WTC11 (cell line): ENCODE measurements around the gene DCUN1D2. TPM values are rescaled to one million over a fixed set of nuclear protein-coding genes. Genes with fewer than 3 reads are reported as not detected.

Experiments used
- ATAC-seq: fragments of 200-7000 bp; cut with Tn5 transposase; 2 replicates; pipeline ENCODE4 v1.10.0; 2021; ENCODE audit warnings: mild to moderate bottlenecking, moderate library complexity
- CTCF ChIA-PET: fragments of 300-600 bp; sonication (Branson Sonifier 250); formaldehyde crosslinking; loops from one replicate; lab custom pipeline; 2021; ENCODE audit warnings: antibody characterized with exemption; lab: Charles Lee
- POLR2A ChIA-PET: fragments of 350-600 bp; sonication (Branson Sonifier 250); formaldehyde crosslinking; loops from one replicate; lab custom pipeline; 2021; ENCODE audit warnings: antibody characterized with exemption; lab: Charles Lee
- DNase-seq: peaks from one replicate; pipeline ENCODE4 v3.0.0; 2021; ENCODE audit warnings: low spot score
- H3K27ac Mint-ChIP-seq: 2 replicates; pipeline ENCODE4 v1.8.0; 2021; ENCODE audit warnings: mixed read lengths
- H3K27me3 Mint-ChIP-seq: 2 replicates; pipeline ENCODE4 v1.8.0; 2021; ENCODE audit warnings: low read depth, mild to moderate bottlenecking, moderate library complexity, mixed read lengths
- H3K36me3 Mint-ChIP-seq: 2 replicates; pipeline ENCODE4 v1.8.0; 2021; ENCODE audit warnings: mixed read lengths
- H3K4me1 Mint-ChIP-seq: 2 replicates; pipeline ENCODE4 v1.8.0; 2022; ENCODE audit warnings: mixed read lengths
- H3K4me3 Mint-ChIP-seq: 2 replicates; pipeline ENCODE4 v1.8.0; 2021; ENCODE audit warnings: mild to moderate bottlenecking, moderate library complexity, mixed read lengths
- H3K9me3 Mint-ChIP-seq: 2 replicates; pipeline ENCODE4 v1.8.0; 2021; ENCODE audit warnings: mixed read lengths
- FOXP1 ChIP-seq: sonication (generic); formaldehyde crosslinking; IDR thresholded peaks from 2 replicates; pipeline ENCODE4 v1.8.0; 2022; ENCODE audit warnings: missing genetic modification reagents, mild to moderate bottlenecking, moderate library complexity, borderline replicate concordance
- HMGA2 ChIP-seq: fragments of 250-450 bp; sonication (Bioruptor Pico); IDR thresholded peaks from 2 replicates; pipeline ENCODE4 v1.4.0; 2021; ENCODE audit warnings: mild to moderate bottlenecking, moderate library complexity
- MYBL2 ChIP-seq: sonication (generic); formaldehyde crosslinking; IDR thresholded peaks from 2 replicates; pipeline ENCODE4 v1.8.1; 2023; ENCODE audit warnings: mild to moderate bottlenecking, moderate library complexity, missing genetic modification reagents
- NFATC4 ChIP-seq: fragments of 250-450 bp; sonication (Bioruptor Pico); IDR thresholded peaks from 2 replicates; pipeline ENCODE4 v1.9.0; 2021; ENCODE audit warnings: mild to moderate bottlenecking
- NR1H2 ChIP-seq: sonication (generic); formaldehyde crosslinking; IDR thresholded peaks from 2 replicates; pipeline ENCODE4 v1.9.0; 2021; ENCODE audit warnings: mild to moderate bottlenecking, moderate library complexity, missing genetic modification reagents
- RELA ChIP-seq: sonication (generic); formaldehyde crosslinking; IDR thresholded peaks from 2 replicates; pipeline ENCODE4 v1.8.1; 2022; ENCODE audit warnings: missing genetic modification reagents, mild to moderate bottlenecking, borderline replicate concordance
- SP1 ChIP-seq: sonication (generic); formaldehyde crosslinking; conservative IDR thresholded peaks from 2 replicates; pipeline ENCODE4 v1.8.1; 2022; ENCODE audit warnings: missing genetic modification reagents
- TCF7 ChIP-seq: sonication (generic); formaldehyde crosslinking; IDR thresholded peaks from 2 replicates; pipeline ENCODE4 v1.8.0; 2022; ENCODE audit warnings: mild to moderate bottlenecking, low read depth, missing genetic modification reagents, moderate library complexity
- TEAD1 ChIP-seq: sonication (generic); formaldehyde crosslinking; IDR thresholded peaks from 2 replicates; pipeline ENCODE4 v1.8.0; 2022; ENCODE audit warnings: mild to moderate bottlenecking, missing genetic modification reagents
- TEAD4 ChIP-seq: sonication (generic); formaldehyde crosslinking; IDR thresholded peaks from 2 replicates; pipeline ENCODE4 v1.8.0; 2022; ENCODE audit warnings: mild to moderate bottlenecking, missing genetic modification reagents
- ZNF121 ChIP-seq: sonication (generic); formaldehyde crosslinking; IDR thresholded peaks from 2 replicates; pipeline ENCODE4 v1.8.0; 2023; ENCODE audit warnings: missing genetic modification reagents
- ZNF317 ChIP-seq: sonication (generic); formaldehyde crosslinking; IDR thresholded peaks from 2 replicates; pipeline ENCODE4 v1.8.1; 2023; ENCODE audit warnings: low read depth, mild to moderate bottlenecking, moderate library complexity, missing genetic modification reagents, borderline replicate concordance
- ZNF416 ChIP-seq: fragments of 250-450 bp; sonication (Bioruptor Pico); IDR thresholded peaks from 2 replicates; pipeline ENCODE4 v1.9.0; 2021; ENCODE audit warnings: mild to moderate bottlenecking, inconsistent platforms
- ZNF671 ChIP-seq: fragments of 250-450 bp; sonication (Bioruptor Pico); IDR thresholded peaks from 2 replicates; pipeline ENCODE4 v1.8.0; 2021; ENCODE audit warnings: mild to moderate bottlenecking
- total RNA-seq: library from RNA; stranded (reverse); gene quantifications from 3 replicates; pipeline ENCODE4 v1.2.3, GENCODE V29; 2021
- TF ChIP-seq, protein P1 (sequence below): sonication (generic); formaldehyde crosslinking; IDR thresholded peaks from 2 replicates; pipeline ENCODE4 v1.8.0; 2022; ENCODE audit warnings: missing genetic modification reagents
- TF ChIP-seq, protein P2 (sequence below): sonication (generic); formaldehyde crosslinking; IDR thresholded peaks from 2 replicates; pipeline ENCODE4 v1.8.1; 2023; ENCODE audit warnings: mild to moderate bottlenecking, moderate library complexity, missing genetic modification reagents
- TF ChIP-seq, protein P3 (sequence below): sonication (generic); formaldehyde crosslinking; IDR thresholded peaks from 2 replicates; pipeline ENCODE4 v1.8.1; 2022; ENCODE audit warnings: low read depth, missing genetic modification reagents, borderline replicate concordance
- TF ChIP-seq, protein P4 (sequence below): sonication (generic); formaldehyde crosslinking; IDR thresholded peaks from 2 replicates; pipeline ENCODE4 v1.8.0; 2022; ENCODE audit warnings: mild to moderate bottlenecking, missing genetic modification reagents
- TF ChIP-seq, protein P5 (sequence below): fragments of 250-450 bp; sonication (Bioruptor Pico); conservative IDR thresholded peaks from 2 replicates; pipeline ENCODE4 v1.9.0; 2021; ENCODE audit warnings: mild to moderate bottlenecking
- TF ChIP-seq, protein P6 (sequence below): sonication (generic); formaldehyde crosslinking; IDR thresholded peaks from 2 replicates; pipeline ENCODE4 v1.8.0; 2022; ENCODE audit warnings: mild to moderate bottlenecking, missing genetic modification reagents
- TF ChIP-seq, protein P7 (sequence below): sonication (generic); formaldehyde crosslinking; IDR thresholded peaks from 2 replicates; pipeline ENCODE4 v1.8.1; 2022; ENCODE audit warnings: missing genetic modification reagents, borderline replicate concordance

The DCUN1D2 gene
- total RNA-seq, 1 experiment from 2014 or later, result 42.5 TPM

DNA sequence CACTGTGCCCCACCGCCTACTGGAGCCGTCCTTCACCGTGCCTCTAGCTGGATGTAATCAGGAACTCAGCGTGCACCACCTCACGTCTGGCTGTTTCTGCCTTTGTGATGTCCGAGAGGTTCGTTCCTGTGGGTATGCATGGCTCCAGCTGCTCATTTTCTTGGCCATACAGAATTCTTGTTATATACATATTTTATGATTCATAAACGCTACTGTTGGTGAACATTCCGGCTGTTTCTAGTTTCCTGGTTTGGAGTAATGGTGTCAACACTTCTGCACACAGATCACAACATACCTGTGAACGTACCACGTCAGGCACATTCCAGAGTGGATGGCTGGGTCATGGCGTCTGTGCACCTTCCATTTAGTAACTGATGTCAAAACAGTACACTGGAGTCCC is 14.6 kb downstream of the DCUN1D2 start (continued):
- TF ChIP-seq, protein P1, sequence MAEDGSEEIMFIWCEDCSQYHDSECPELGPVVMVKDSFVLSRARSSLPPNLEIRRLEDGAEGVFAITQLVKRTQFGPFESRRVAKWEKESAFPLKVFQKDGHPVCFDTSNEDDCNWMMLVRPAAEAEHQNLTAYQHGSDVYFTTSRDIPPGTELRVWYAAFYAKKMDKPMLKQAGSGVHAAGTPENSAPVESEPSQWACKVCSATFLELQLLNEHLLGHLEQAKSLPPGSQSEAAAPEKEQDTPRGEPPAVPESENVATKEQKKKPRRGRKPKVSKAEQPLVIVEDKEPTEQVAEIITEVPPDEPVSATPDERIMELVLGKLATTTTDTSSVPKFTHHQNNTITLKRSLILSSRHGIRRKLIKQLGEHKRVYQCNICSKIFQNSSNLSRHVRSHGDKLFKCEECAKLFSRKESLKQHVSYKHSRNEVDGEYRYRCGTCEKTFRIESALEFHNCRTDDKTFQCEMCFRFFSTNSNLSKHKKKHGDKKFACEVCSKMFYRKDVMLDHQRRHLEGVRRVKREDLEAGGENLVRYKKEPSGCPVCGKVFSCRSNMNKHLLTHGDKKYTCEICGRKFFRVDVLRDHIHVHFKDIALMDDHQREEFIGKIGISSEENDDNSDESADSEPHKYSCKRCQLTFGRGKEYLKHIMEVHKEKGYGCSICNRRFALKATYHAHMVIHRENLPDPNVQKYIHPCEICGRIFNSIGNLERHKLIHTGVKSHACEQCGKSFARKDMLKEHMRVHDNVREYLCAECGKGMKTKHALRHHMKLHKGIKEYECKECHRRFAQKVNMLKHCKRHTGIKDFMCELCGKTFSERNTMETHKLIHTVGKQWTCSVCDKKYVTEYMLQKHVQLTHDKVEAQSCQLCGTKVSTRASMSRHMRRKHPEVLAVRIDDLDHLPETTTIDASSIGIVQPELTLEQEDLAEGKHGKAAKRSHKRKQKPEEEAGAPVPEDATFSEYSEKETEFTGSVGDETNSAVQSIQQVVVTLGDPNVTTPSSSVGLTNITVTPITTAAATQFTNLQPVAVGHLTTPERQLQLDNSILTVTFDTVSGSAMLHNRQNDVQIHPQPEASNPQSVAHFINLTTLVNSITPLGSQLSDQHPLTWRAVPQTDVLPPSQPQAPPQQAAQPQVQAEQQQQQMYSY (CRISPR knock-in tag), result no peak
- TF ChIP-seq TEAD4 (CRISPR knock-in tag) (no peak), RELA (CRISPR knock-in tag) (no peak), MYBL2 (CRISPR knock-in tag) (no peak), ZNF121 (CRISPR knock-in tag) (no peak), FOXP1 (CRISPR knock-in tag) (no peak)

DNA sequence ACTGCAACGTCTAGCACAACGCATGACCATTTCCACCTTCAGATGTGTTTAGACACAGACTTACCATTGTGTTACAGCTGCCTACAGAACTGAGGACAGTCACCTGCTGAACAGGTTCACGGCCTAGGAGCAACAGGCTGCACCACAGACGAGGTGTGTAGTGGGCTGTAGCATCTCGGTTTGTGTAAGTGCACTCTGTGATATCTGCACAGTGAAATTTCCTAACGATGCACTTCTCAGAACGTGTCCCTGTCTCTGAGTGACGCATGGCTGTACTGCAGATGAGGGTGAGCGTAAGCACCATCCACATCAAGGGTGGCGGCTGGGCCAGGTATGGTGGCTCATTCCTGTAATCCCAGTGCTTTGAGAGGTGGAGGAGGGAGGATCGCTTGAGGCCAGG is 15.2 kb downstream of the DCUN1D2 start:
- no peak overlapping the region for H3K4me3 Mint-ChIP-seq
- no peaks in the 10 kb centered on the region for H3K9me3 Mint-ChIP-seq
- CTCF ChIA-PET, result no interaction called here
- 0 out of 2 replicates have a peak, but pooled peaks cover 3% of the 10 kb centered on the region for H3K4me1 Mint-ChIP-seq
- H3K27me3 Mint-ChIP-seq, result no peaks in the 10 kb centered on the region
- H3K36me3 Mint-ChIP-seq, result peaks cover 70% of the 10 kb centered on the region
- H3K27ac Mint-ChIP-seq, result peak overlapping the region; percentile 9
- POLR2A ChIA-PET, result no interaction called here
- DNase-seq, result no peak
- ATAC-seq, result no peak
- TF ChIP-seq, protein P2, sequence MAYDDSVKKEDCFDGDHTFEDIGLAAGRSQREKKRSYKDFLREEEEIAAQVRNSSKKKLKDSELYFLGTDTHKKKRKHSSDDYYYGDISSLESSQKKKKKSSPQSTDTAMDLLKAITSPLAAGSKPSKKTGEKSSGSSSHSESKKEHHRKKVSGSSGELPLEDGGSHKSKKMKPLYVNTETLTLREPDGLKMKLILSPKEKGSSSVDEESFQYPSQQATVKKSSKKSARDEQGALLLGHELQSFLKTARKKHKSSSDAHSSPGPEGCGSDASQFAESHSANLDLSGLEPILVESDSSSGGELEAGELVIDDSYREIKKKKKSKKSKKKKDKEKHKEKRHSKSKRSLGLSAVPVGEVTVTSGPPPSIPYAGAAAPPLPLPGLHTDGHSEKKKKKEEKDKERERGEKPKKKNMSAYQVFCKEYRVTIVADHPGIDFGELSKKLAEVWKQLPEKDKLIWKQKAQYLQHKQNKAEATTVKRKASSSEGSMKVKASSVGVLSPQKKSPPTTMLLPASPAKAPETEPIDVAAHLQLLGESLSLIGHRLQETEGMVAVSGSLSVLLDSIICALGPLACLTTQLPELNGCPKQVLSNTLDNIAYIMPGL (CRISPR knock-in tag), result no peak
- TF ChIP-seq, protein P3, sequence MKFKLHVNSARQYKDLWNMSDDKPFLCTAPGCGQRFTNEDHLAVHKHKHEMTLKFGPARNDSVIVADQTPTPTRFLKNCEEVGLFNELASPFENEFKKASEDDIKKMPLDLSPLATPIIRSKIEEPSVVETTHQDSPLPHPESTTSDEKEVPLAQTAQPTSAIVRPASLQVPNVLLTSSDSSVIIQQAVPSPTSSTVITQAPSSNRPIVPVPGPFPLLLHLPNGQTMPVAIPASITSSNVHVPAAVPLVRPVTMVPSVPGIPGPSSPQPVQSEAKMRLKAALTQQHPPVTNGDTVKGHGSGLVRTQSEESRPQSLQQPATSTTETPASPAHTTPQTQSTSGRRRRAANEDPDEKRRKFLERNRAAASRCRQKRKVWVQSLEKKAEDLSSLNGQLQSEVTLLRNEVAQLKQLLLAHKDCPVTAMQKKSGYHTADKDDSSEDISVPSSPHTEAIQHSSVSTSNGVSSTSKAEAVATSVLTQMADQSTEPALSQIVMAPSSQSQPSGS (CRISPR knock-in tag), result no peak
- TF ChIP-seq NR1H2 (CRISPR knock-in tag) (no peak), TCF7 (CRISPR knock-in tag) (no peak), ZNF416 (CRISPR knock-in tag) (no peak), NFATC4 (CRISPR knock-in tag) (no peak), ZNF671 (CRISPR knock-in tag) (no peak), ZNF317 (no peak), TEAD1 (CRISPR knock-in tag) (no peak), SP1 (CRISPR knock-in tag) (no peak), HMGA2 (CRISPR knock-in tag) (no peak)
- TF ChIP-seq, protein P4, sequence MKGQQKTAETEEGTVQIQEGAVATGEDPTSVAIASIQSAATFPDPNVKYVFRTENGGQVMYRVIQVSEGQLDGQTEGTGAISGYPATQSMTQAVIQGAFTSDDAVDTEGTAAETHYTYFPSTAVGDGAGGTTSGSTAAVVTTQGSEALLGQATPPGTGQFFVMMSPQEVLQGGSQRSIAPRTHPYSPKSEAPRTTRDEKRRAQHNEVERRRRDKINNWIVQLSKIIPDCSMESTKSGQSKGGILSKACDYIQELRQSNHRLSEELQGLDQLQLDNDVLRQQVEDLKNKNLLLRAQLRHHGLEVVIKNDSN, result no peak
- TF ChIP-seq, protein P5, sequence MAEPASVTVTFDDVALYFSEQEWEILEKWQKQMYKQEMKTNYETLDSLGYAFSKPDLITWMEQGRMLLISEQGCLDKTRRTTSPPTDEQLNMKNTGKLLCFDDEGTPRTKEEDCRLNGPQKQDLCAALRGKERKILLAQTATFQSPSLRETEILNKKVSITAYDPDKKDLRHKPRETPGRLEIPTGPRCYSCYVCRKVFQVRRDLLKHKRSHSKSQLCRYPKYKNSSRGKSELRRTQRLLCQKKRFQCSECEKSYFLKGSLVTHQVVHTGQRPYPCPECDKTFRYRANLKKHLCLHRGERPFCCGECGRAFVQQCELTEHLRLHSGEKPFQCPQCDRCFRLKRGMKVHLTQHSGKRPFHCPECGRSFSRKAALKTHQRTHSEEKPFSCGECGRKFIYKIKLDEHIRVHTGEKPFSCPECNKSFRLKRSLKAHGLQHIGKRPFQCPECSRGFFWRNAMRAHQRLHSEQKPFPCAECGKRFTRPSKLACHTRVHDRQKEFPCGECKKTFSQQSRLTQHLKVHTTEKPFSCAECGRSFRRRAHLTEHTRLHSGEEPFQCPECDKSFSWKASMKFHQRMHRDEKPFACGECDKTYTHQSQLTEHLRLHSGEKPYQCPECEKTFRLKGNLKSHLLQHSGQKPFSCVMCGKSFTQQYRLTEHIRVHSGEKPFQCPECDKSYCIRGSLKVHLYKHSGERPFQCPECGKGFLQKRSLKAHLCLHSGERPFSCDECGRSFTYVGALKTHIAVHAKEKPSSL (CRISPR knock-in tag), result no peak
- TF ChIP-seq, protein P6, sequence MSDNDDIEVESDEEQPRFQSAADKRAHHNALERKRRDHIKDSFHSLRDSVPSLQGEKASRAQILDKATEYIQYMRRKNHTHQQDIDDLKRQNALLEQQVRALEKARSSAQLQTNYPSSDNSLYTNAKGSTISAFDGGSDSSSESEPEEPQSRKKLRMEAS (CRISPR knock-in tag), result no peak
- TF ChIP-seq, protein P7, sequence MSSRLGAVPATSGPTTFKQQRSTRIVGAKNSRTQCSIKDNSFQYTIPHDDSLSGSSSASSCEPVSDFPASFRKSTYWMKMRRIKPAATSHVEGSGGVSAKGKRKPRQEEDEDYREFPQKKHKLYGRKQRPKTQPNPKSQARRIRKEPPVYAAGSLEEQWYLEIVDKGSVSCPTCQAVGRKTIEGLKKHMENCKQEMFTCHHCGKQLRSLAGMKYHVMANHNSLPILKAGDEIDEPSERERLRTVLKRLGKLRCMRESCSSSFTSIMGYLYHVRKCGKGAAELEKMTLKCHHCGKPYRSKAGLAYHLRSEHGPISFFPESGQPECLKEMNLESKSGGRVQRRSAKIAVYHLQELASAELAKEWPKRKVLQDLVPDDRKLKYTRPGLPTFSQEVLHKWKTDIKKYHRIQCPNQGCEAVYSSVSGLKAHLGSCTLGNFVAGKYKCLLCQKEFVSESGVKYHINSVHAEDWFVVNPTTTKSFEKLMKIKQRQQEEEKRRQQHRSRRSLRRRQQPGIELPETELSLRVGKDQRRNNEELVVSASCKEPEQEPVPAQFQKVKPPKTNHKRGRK (CRISPR knock-in tag), result no peak
- TF ChIP-seq, protein P1 (CRISPR knock-in tag), result no peak
